Measurements from ENCODE around the gene ABCC10. TPM values are rescaled to one million over a fixed set of nuclear protein-coding genes. Genes with fewer than 3 reads are reported as not detected.

Gene ABCC10
- total RNA-seq, 1 donor from 2014 or later = 74.6 TPM

GRCh38 chr6:43472515-43472914 lies 45.2 kb downstream of the ABCC10 start:
- H3K9me3 Mint-ChIP-seq = no peaks in the 10 kb centered on the region
- no peak overlapping the region for H3K27ac Mint-ChIP-seq
- H3K4me3 Mint-ChIP-seq = no peak overlapping the region
- H3K36me3 Mint-ChIP-seq (ENCODE audit: low read depth) = peaks cover 4% of the 10 kb centered on the region
- intact Hi-C loops (cut with micrococcal nuclease) = no loop called here
- peaks cover 11% of the 10 kb centered on the region for H3K4me1 Mint-ChIP-seq
- ChIA-PET POLR2A (no interaction called here), CTCF (no interaction called here)
- no peak for TF ChIP-seq CTCF (IDR thresholded peaks at IDR 0.05)
- H3K27me3 Mint-ChIP-seq = peaks cover 17% of the 10 kb centered on the region
- DNase-seq = no peak
- ATAC-seq (ENCODE audit: low read depth) = no peak

GRCh38 chr6:43475516-43475915 lies 48.2 kb downstream of the ABCC10 start:
- no peak overlapping the region for H3K4me3 Mint-ChIP-seq
- peaks cover 34% of the 10 kb centered on the region for H3K4me1 Mint-ChIP-seq
- intact Hi-C loops (cut with micrococcal nuclease) = no loop called here
- no peak for DNase-seq
- ChIA-PET CTCF (no interaction called here), POLR2A (no interaction called here)
- peaks cover 5% of the 10 kb centered on the region for H3K27me3 Mint-ChIP-seq
- H3K36me3 Mint-ChIP-seq (ENCODE audit: low read depth) = peaks cover 7% of the 10 kb centered on the region
- no peaks in the 10 kb centered on the region for H3K9me3 Mint-ChIP-seq
- no peak for TF ChIP-seq CTCF (IDR thresholded peaks at IDR 0.05)
- ATAC-seq (ENCODE audit: low read depth) = no peak
- no peak overlapping the region for H3K27ac Mint-ChIP-seq

GRCh38 chr6:43476746-43477145 lies 49.4 kb downstream of the ABCC10 start:
- peaks cover 39% of the 10 kb centered on the region for H3K4me1 Mint-ChIP-seq
- H3K27me3 Mint-ChIP-seq = no peaks in the 10 kb centered on the region
- DNase-seq (no peak), ATAC-seq (ENCODE audit: low read depth) (no peak)
- H3K27ac Mint-ChIP-seq = peak overlapping the region; percentile 94
- H3K36me3 Mint-ChIP-seq (ENCODE audit: low read depth) = peaks cover 8% of the 10 kb centered on the region
- peak overlapping the region; percentile 96 for H3K4me3 Mint-ChIP-seq
- intact Hi-C loops (cut with micrococcal nuclease) = loop anchor here (1.0 to 2.0 kb wide), 8 partner anchors 21 to 306 kb away; partner anchors contain the start of genes ABCC10, DLK2, POLH and POLR1C
- no peaks in the 10 kb centered on the region for H3K9me3 Mint-ChIP-seq
- CTCF ChIA-PET = interaction anchor here (1.1 to 1.3 kb wide), 3 partner anchors 22 to 29 kb away, joined by 3 to 5 read pairs (median 4); partner anchors contain the start of gene DLK2
- POLR2A ChIA-PET = interaction anchor here (0.6 to 2.5 kb wide), 20 partner anchors 10 to 586 kb away, joined by 3 to 15 read pairs (median 5); partner anchors contain the start of genes ABCC10, DLK2, DNPH1 and LRRC73
- TF ChIP-seq CTCF (IDR thresholded peaks at IDR 0.05) = no peak

GRCh38 chr6:43477235-43478007 lies 50.1 kb downstream of the ABCC10 start, which contains the start of gene TJAP1:
Gene TJAP1 (plus strand): TSS chr6:43477570. CDS start chr6:43499002, 21,432 bp downstream.
- peak within 1 kb of the TSS; percentile 94 for H3K27ac Mint-ChIP-seq
- CTCF ChIA-PET = interaction anchor here (1.1 to 1.3 kb wide), 3 partner anchors 22 to 28 kb away, joined by 3 to 5 read pairs (median 4); partner anchors contain the start of gene DLK2
- H3K4me1 Mint-ChIP-seq = peaks cover 41% of the 10 kb centered on the region
- POLR2A ChIA-PET = interaction anchor here (0.6 to 2.5 kb wide), 31 partner anchors 9 to 787 kb away, joined by 3 to 15 read pairs (median 4); partner anchors contain the start of genes ABCC10, CNPY3, DLK2 and DNPH1
- intact Hi-C loops (cut with micrococcal nuclease) = loop anchor here (1.0 to 2.0 kb wide), 8 partner anchors 22 to 307 kb away; partner anchors contain the start of genes ABCC10, DLK2, POLH and POLR1C
- no peaks in the 10 kb centered on the region for H3K27me3 Mint-ChIP-seq
- no peak for TF ChIP-seq CTCF (IDR thresholded peaks at IDR 0.05)
- peak within 1 kb of the TSS; percentile 96 for H3K4me3 Mint-ChIP-seq
- peaks cover 13% of the 10 kb centered on the region for H3K36me3 Mint-ChIP-seq (ENCODE audit: low read depth)
- ATAC-seq (ENCODE audit: low read depth) = peak; percentile 100
- peak; percentile 98 for DNase-seq
- no peaks in the 10 kb centered on the region for H3K9me3 Mint-ChIP-seq

GRCh38 chr6:43478008-43478372 lies 50.6 kb downstream of the ABCC10 start:
- peak overlapping the region; percentile 96 for H3K4me3 Mint-ChIP-seq
- no peak for TF ChIP-seq CTCF (IDR thresholded peaks at IDR 0.05)
- POLR2A ChIA-PET = interaction anchor here (0.6 to 2.5 kb wide), 23 partner anchors 8 to 787 kb away, joined by 3 to 15 read pairs (median 4); partner anchors contain the start of genes ABCC10, CNPY3, DLK2 and DNPH1
- intact Hi-C loops (cut with micrococcal nuclease) = no loop called here
- H3K27me3 Mint-ChIP-seq = no peaks in the 10 kb centered on the region
- H3K4me1 Mint-ChIP-seq = peaks cover 42% of the 10 kb centered on the region
- no peak for DNase-seq
- H3K9me3 Mint-ChIP-seq = no peaks in the 10 kb centered on the region
- peak overlapping the region; percentile 94 for H3K27ac Mint-ChIP-seq
- CTCF ChIA-PET = interaction anchor here (1.1 to 1.3 kb wide), 3 partner anchors 23 to 28 kb away, joined by 3 to 5 read pairs (median 4); partner anchors contain the start of gene DLK2
- H3K36me3 Mint-ChIP-seq (ENCODE audit: low read depth) = peaks cover 14% of the 10 kb centered on the region
- no peak for ATAC-seq (ENCODE audit: low read depth)
